Renal cortical epithelial cell (primary cell): ENCODE measurements around the gene ZNF384. TPM values are rescaled to one million over a fixed set of nuclear protein-coding genes. Genes with fewer than 3 reads are reported as not detected.

Source experiments
- DNase-seq: peaks from one replicate; pipeline ENCODE4 v3.0.0-alpha.2; 2011; ENCODE audit warnings: low read depth
- total RNA-seq: library from RNA; depleted of rRNA; stranded (reverse); fragments of >200 nt; gene quantifications from 2 replicates; pipeline ENCODE4 v1.2.3, GENCODE V29; 2014

ZNF384 gene
- total RNA-seq, 1 donor from 2014 or later, result 18.4 TPM

GRCh38 chr12:6699259-6699988 is 10.2 kb upstream of the ZNF384 start:
- DNase-seq, result no peak

- no peak for DNase-seq
Observed at GRCh38 chr12:6698352-6699046, 9.3 kb upstream of the ZNF384 start.

- peak; percentile 37 for DNase-seq
Observed at GRCh38 chr12:6697584-6698351, 8.6 kb upstream of the ZNF384 start.

DNA sequence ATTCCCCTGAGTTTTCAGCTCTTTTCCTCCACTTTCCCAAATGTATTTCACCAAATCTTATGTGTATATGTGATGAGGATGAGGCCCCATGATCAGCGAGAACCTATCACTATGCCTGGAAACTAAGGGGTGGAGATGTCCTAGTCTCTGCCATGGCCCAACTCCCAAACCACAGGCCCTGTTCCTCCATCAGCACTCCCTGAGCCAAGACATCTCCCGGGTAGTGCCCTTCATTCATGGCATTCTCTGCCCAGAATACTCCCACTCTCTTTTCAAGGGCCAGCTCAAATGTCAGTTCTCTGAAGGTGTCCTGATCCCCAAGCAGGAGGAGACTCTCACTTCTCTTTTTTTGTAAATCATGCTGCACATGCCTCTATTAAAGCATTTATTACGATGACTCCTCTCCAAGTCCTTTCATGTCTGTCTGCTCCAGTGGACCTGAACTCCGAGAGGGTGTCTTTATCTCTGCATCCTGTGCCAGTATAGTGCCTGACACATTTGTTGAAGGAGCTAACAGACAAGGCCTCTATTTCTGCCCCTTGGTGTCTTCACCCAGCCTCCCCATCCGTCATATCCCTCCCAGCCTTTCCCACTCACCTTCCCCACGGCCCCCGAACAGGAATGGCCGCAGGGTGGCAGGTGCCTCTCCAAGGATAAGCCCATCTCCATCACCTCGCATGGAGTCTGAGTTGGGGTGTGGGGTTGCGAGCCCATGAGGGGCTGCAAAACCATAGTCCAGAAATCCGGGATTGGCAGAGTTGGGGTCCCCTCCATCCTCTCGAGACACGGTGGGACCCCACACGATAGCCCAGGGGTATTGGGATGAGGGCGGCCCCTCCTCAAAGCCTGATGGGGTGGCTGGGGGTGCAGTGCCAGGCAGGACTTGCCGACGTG is 7.8 kb upstream of the ZNF384 start:
- peak; percentile 13 for DNase-seq

GRCh38 chr12:6695313-6696045 is 6.3 kb upstream of the ZNF384 start:
- DNase-seq, result no peak

GRCh38 chr12:6694701-6695100 is 5.5 kb upstream of the ZNF384 start:
- no peak for DNase-seq

GRCh38 chr12:6693832-6694355 is 4.7 kb upstream of the ZNF384 start:
- DNase-seq, result no peak

DNA sequence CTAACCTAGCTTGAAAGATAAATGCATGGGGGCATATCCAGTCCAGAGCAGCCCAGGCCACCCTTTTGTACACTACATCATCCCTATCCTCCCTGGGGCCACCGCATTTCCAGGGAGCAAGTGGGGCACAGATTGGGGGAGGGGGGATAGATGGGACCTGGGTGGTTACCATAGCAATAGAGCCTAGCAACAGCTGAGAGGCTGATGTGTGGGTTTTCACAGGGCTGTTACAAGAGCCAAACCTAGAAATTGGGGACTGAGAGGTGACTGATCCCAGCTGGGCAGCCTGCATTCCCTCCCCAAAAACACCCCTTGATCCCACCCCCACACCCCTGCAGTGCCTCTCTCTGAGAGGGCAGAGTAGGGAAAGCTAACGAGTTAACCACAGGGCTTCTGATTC is 3.7 kb upstream of the ZNF384 start:
- no peak for DNase-seq

DNA sequence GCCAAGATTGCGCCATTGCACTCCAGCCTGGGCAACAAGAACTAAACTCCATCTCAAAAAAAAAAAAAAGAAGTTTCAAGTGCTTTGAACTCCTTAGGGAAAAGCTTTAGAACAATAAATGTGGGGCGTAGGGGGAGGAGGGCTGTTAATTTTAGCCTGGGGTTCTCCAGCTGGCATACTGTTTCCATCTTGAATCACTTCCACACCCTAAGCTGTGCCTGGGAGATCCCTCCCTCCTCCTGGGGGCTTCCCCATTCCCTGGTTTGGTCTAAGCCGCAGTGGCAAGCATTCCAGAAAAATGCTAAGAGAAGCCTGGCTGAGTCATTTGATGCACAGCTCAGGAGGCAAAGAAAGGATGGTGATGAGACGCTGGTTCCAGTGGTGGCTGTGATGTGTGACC is 2.3 kb upstream of the ZNF384 start:
- no peak for DNase-seq

GRCh38 chr12:6688543-6688998 is 604 bp downstream of the ZNF384 start:
- DNase-seq, result no peak

- no peak for DNase-seq
Observed at GRCh38 chr12:6685814-6686213, 3.4 kb downstream of the ZNF384 start.

- peak; percentile 19 for DNase-seq
Observed at GRCh38 chr12:6684609-6685008, 4.6 kb downstream of the ZNF384 start.

DNA sequence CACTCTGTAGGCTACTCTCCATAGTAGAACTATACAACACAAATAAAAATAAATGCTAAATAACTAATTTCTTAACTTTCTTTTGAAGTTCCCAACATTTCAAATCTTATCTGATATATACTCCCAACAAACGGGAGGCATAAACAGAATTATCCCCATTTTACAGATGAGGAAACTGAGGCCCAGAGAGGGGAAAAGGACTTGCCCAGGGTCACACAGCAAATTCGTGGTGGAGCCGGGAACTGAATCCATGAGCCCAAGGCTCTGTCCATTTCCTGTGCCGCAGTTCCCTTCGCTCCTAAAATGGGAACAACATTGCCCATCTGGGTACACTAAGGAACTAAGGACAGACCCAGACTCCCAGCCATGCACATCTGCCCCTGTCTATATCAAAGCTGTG is 12.2 kb downstream of the ZNF384 start:
- no peak for DNase-seq

GRCh38 chr12:6672143-6672542 is 17.0 kb downstream of the ZNF384 start:
- DNase-seq, result no peak

GRCh38 chr12:6667559-6668210 is 21.5 kb downstream of the ZNF384 start:
- DNase-seq, result no peak

GRCh38 chr12:6666211-6666610 is 23.0 kb downstream of the ZNF384 start:
- DNase-seq, result no peak

DNA sequence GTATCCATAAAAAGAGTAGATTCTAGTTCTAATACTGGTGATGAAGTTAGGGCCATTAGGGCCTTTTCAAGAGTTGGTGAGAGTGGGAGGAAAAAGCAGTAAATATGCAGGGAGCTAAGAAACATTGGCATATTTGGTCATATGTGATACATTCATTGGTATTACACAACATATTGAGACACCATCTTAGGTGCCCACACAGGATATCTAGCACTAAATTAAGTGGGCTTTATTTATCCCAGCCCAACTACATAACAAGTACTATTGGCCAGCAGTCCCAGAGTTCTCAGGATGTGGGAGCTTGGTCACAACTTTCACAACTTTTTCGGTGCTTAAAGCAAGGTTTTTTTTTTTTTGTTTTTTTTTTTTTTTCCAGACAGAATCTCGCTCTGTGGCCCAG is 24.3 kb downstream of the ZNF384 start:
- no peak for DNase-seq

DNA sequence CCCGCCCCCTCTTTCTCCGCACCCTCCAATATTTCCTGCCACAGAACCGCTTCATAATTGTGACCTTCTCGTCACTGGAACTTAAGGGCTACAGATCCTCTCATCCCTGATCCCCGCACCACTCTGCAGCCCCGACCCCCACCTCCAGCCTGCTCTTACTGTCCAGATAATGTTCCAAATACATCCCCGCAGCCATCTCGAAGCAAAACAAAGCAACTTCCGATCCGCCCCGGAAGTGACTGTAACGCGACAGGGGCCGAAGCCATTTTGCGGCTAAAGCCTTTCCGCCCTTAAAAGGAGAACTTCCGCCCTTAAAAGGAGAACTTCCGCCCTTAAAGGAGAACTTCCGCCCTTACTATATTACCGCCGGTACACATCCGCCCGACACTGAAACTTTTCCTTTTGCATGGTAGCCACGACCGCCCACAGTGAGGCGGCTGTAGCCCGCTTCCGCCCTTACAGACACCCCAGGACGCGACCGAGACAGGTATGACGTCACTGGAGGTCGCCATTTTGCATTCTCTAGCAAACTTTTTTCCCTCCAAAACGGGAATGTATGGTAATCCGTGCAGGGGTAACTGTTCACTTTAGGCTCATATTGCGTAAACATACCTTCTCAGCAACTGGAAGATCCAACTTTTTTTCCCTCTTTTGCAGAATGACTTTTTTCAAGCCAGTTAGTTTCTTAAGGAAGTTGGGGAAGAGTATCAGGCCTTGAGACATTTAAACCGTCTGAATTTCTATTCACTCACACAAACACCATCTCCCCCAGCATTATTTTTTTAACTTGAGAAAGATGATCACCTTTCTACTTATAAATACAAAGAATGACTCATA is 26.1 kb downstream of the ZNF384 start, which contains the start of gene ING4:
ING4 (minus strand) TSS at position 214 of the 837 bp plus-strand sequence; CDS start at position 196, 18 bp downstream.
- peak; percentile 99 for DNase-seq

GRCh38 chr12:6662602-6662905 is 26.6 kb downstream of the ZNF384 start:
- DNase-seq, result no peak
